ENCODE measurements around the gene FES. TPM values are rescaled to one million over a fixed set of nuclear protein-coding genes. Genes with fewer than 3 reads are reported as not detected.
A peak's percentile ranks its signal among the peaks of the same experiment; 100 is the strongest.
"Not testable (repeated sequence)": the region's sequence is repeated elsewhere in the genome, so short reads cannot be mapped to it uniquely, and the experiment has no call there.

Gene FES
- total RNA-seq, 2 donors from 2014 or later = 5.1 to 10.0 TPM

- DNase-seq (peak; percentile 81 to 82), ATAC-seq (peak; percentile 67)
- intact Hi-C loops (cut with DNase I, micrococcal nuclease) = no loop called here
These were observed 18.8 kb downstream of the FES start, which contains the start of gene MAN2A2 for GRCh38 chr15:90902840-90903732. Gene MAN2A2 (plus strand): TSS chr15:90903302. CDS start chr15:90904208, 906 bp downstream.

- peak; percentile 47 for ATAC-seq
- peak in 1 of 2 donors; percentile 45 for DNase-seq
- intact Hi-C loops (cut with DNase I, micrococcal nuclease) = no loop called here
These were observed 19.6 kb downstream of the FES start for GRCh38 chr15:90903733-90904536.

- DNase-seq (no peak), ATAC-seq (no peak)
- intact Hi-C loops (cut with DNase I, micrococcal nuclease) = no loop called here
These were observed 20.4 kb downstream of the FES start for GRCh38 chr15:90904746-90905145.

- intact Hi-C loops (cut with DNase I, micrococcal nuclease) = no loop called here
- ATAC-seq = no peak
- DNase-seq = no peak
These were observed 21.2 kb downstream of the FES start for GRCh38 chr15:90905306-90906180.

- ATAC-seq = no peak
- intact Hi-C loops (cut with DNase I, micrococcal nuclease) = no loop called here
These were observed 22.0 kb downstream of the FES start for GRCh38 chr15:90906181-90906849.

GRCh38 chr15:90907051-90907660, 22.9 kb downstream of the FES start:
- intact Hi-C loops (cut with DNase I, micrococcal nuclease) = no loop called here
- no peak for ATAC-seq
- DNase-seq = no peak

More at GRCh38 chr15:90906181-90906849, 22.0 kb downstream of the FES start:
- no peak for DNase-seq

- intact Hi-C loops (cut with DNase I, micrococcal nuclease) = no loop called here
- no peak for DNase-seq
- ATAC-seq = no peak
These were observed 23.7 kb downstream of the FES start for GRCh38 chr15:90907838-90908507.

GRCh38 chr15:90909449-90909848, 25.1 kb downstream of the FES start:
- intact Hi-C loops (cut with DNase I, micrococcal nuclease); DNase-seq; ATAC-seq: not testable (repeated sequence)

GRCh38 chr15:90909976-90910375, 25.7 kb downstream of the FES start:
- ATAC-seq = no peak
- intact Hi-C loops (cut with DNase I, micrococcal nuclease) = no loop called here
- DNase-seq = no peak

- DNase-seq (no peak), ATAC-seq (no peak)
- intact Hi-C loops (cut with DNase I, micrococcal nuclease) = no loop called here
These were observed 26.4 kb downstream of the FES start for GRCh38 chr15:90910441-90911301.

GRCh38 chr15:90911302-90911623, 27.0 kb downstream of the FES start:
- ATAC-seq = no peak
- DNase-seq = no peak
- intact Hi-C loops (cut with DNase I, micrococcal nuclease) = no loop called here

GRCh38 chr15:90911906-90912769, 27.8 kb downstream of the FES start:
- ATAC-seq (no peak), DNase-seq (no peak)
- intact Hi-C loops (cut with DNase I, micrococcal nuclease) = no loop called here

- ATAC-seq (no peak), DNase-seq (no peak)
- intact Hi-C loops (cut with DNase I, micrococcal nuclease) = no loop called here
These were observed 28.4 kb downstream of the FES start for GRCh38 chr15:90912770-90913075.

GRCh38 chr15:90913398-90913944, 29.2 kb downstream of the FES start:
- intact Hi-C loops (cut with DNase I, micrococcal nuclease) = no loop called here
- ATAC-seq = no peak
- DNase-seq = no peak

GRCh38 chr15:90914305-90915080, 30.2 kb downstream of the FES start:
- DNase-seq = no peak
- ATAC-seq = no peak
- intact Hi-C loops (cut with DNase I, micrococcal nuclease) = no loop called here
